DMS114 treated with DMSO at 0.1 percent for 48 hours (cell line): Measurements from ENCODE around the gene ZBTB16.

Experiments
- DNase-seq: peaks from one replicate; lab custom pipeline; 2025; ENCODE audit not compliant: unreplicated experiment; lab: John Stamatoyannopoulos, UW

ZBTB16 gene

GRCh38 chr11:114199051-114199450 is 139.5 kb downstream of the ZBTB16 start:
- no peak for DNase-seq

- no peak for DNase-seq
These were observed 141.0 kb downstream of the ZBTB16 start for GRCh38 chr11:114200351-114201133.

- no peak for DNase-seq
These were observed 141.7 kb downstream of the ZBTB16 start for GRCh38 chr11:114201219-114201618.

- no peak for DNase-seq
These were observed 142.6 kb downstream of the ZBTB16 start for GRCh38 chr11:114202011-114202609.

GRCh38 chr11:114207096-114207495 is 147.6 kb downstream of the ZBTB16 start:
- DNase-seq = no peak

GRCh38 chr11:114208377-114208776 is 148.9 kb downstream of the ZBTB16 start:
- DNase-seq = no peak

- DNase-seq = no peak
These were observed 149.8 kb downstream of the ZBTB16 start for GRCh38 chr11:114209343-114209742.

GRCh38 chr11:114209904-114210303 is 150.4 kb downstream of the ZBTB16 start:
- DNase-seq = no peak

GRCh38 chr11:114211444-114212121 is 152.1 kb downstream of the ZBTB16 start:
- no peak for DNase-seq

GRCh38 chr11:114213622-114214021 is 154.1 kb downstream of the ZBTB16 start:
- DNase-seq = no peak

- DNase-seq = no peak
These were observed 155.9 kb downstream of the ZBTB16 start for GRCh38 chr11:114215428-114215827.

- DNase-seq = no peak
These were observed 156.6 kb downstream of the ZBTB16 start for GRCh38 chr11:114215871-114216795.

GRCh38 chr11:114216796-114217180 is 157.3 kb downstream of the ZBTB16 start:
- DNase-seq = no peak

GRCh38 chr11:114218508-114218907 is 159.0 kb downstream of the ZBTB16 start:
- DNase-seq = no peak

GRCh38 chr11:114219559-114220349 is 160.2 kb downstream of the ZBTB16 start:
- DNase-seq = no peak

- no peak for DNase-seq
These were observed 161.5 kb downstream of the ZBTB16 start for GRCh38 chr11:114221037-114221436.

- DNase-seq = no peak
These were observed 166.2 kb downstream of the ZBTB16 start for GRCh38 chr11:114225661-114226060.

GRCh38 chr11:114226356-114226755 is 166.8 kb downstream of the ZBTB16 start:
- DNase-seq = no peak

- no peak for DNase-seq
These were observed 169.2 kb downstream of the ZBTB16 start for GRCh38 chr11:114228435-114229411.
